Amniotic stem cell (primary cell): ENCODE measurements around the gene PADI3.

ENCODE experiments used
- DNase-seq: peaks from one replicate; lab custom pipeline; 2025; lab: John Stamatoyannopoulos, UW

Gene PADI3

GRCh38 chr1:17243274-17243673, 5.6 kb upstream of the PADI3 start:
- DNase-seq: no peak

- no peak for DNase-seq
These were observed 3.8 kb upstream of the PADI3 start for GRCh38 chr1:17244821-17245740.

- no peak for DNase-seq
These were observed 3.0 kb upstream of the PADI3 start for GRCh38 chr1:17245816-17246325.

- no peak for DNase-seq
These were observed 1.9 kb upstream of the PADI3 start for GRCh38 chr1:17246971-17247370.

GRCh38 chr1:17250601-17251000, 1.7 kb downstream of the PADI3 start:
- DNase-seq: no peak

GRCh38 chr1:17251246-17251645, 2.3 kb downstream of the PADI3 start:
- no peak for DNase-seq

GRCh38 chr1:17251701-17252376, 2.9 kb downstream of the PADI3 start:
- peak; percentile 4 for DNase-seq

GRCh38 chr1:17255336-17255735, 6.4 kb downstream of the PADI3 start:
- no peak for DNase-seq

- DNase-seq: no peak
These were observed 9.3 kb downstream of the PADI3 start for GRCh38 chr1:17258116-17258757.

GRCh38 chr1:17258758-17259130, 9.8 kb downstream of the PADI3 start:
- DNase-seq: no peak

- DNase-seq: no peak
These were observed 10.5 kb downstream of the PADI3 start for GRCh38 chr1:17259233-17259873.

- no peak for DNase-seq
These were observed 11.4 kb downstream of the PADI3 start for GRCh38 chr1:17260264-17260663.

- no peak for DNase-seq
These were observed 11.8 kb downstream of the PADI3 start for GRCh38 chr1:17260738-17261137.

GRCh38 chr1:17263936-17264335, 15.0 kb downstream of the PADI3 start:
- no peak for DNase-seq

- DNase-seq: no peak
These were observed 15.6 kb downstream of the PADI3 start for GRCh38 chr1:17264470-17264869.

GRCh38 chr1:17265162-17265561, 16.3 kb downstream of the PADI3 start:
- no peak for DNase-seq

GRCh38 chr1:17265950-17266349, 17.1 kb downstream of the PADI3 start:
- DNase-seq: no peak

GRCh38 chr1:17270891-17271765, 22.2 kb downstream of the PADI3 start:
- no peak for DNase-seq

GRCh38 chr1:17272066-17272465, 23.2 kb downstream of the PADI3 start:
- no peak for DNase-seq

GRCh38 chr1:17272646-17273045, 23.7 kb downstream of the PADI3 start:
- no peak for DNase-seq

- no peak for DNase-seq
These were observed 24.2 kb downstream of the PADI3 start for GRCh38 chr1:17273096-17273495.
